HL-60 (cell line): Measurements from ENCODE around the gene MAPK6.

ENCODE experiments used
- DNase-seq, 2 experiments: peaks; one replicate each; pipeline ENCODE4 v3.0.0-alpha.2; 2010 to 2020; ENCODE audit warnings: low read depth in 1 of 2, low spot score in 1 of 2
- H3K27ac ChIP-seq: fragments of 250-450 bp; sonication (Bioruptor Pico); replicated peaks from 2 replicates; pipeline ENCODE4 v1.5.1; 2020; ENCODE audit warnings: mild to moderate bottlenecking, moderate library complexity
- H3K27me3 ChIP-seq: fragments of 250-450 bp; sonication (Bioruptor Pico); 2 replicates; pipeline ENCODE4 v1.5.1; 2021; ENCODE audit warnings: mild to moderate bottlenecking, moderate library complexity; ENCODE audit not compliant: insufficient read depth, poor library complexity, severe bottlenecking
- H3K4me3 ChIP-seq: replicated peaks from 2 replicates; pipeline ENCODE4 v1.5.1; 2011; ENCODE audit warnings: mild to moderate bottlenecking, control low read depth, low read length; ENCODE audit not compliant: insufficient read depth
- GABPA ChIP-seq: IDR thresholded peaks from 2 replicates; pipeline ENCODE4 v1.6.1; 2012; ENCODE audit warnings: low read depth
- POLR2AphosphoS5 ChIP-seq: IDR thresholded peaks from 2 replicates; pipeline ENCODE4 v1.6.1; 2012; ENCODE audit warnings: low read depth
- REST ChIP-seq: IDR thresholded peaks from 2 replicates; pipeline ENCODE4 v1.6.1; 2012; ENCODE audit warnings: low read depth; ENCODE audit not compliant: insufficient replicate concordance
- SPI1 ChIP-seq: IDR thresholded peaks from 2 replicates; pipeline ENCODE4 v1.6.1; 2012; ENCODE audit warnings: low read depth, mild to moderate bottlenecking, borderline replicate concordance
- TF ChIP-seq, protein P1 (sequence below): IDR thresholded peaks from one replicate; pipeline ENCODE4 v1.5.1; 2011; ENCODE audit warnings: low read length, control low read depth, inconsistent platforms; ENCODE audit not compliant: insufficient read depth

The MAPK6 gene

DNA sequence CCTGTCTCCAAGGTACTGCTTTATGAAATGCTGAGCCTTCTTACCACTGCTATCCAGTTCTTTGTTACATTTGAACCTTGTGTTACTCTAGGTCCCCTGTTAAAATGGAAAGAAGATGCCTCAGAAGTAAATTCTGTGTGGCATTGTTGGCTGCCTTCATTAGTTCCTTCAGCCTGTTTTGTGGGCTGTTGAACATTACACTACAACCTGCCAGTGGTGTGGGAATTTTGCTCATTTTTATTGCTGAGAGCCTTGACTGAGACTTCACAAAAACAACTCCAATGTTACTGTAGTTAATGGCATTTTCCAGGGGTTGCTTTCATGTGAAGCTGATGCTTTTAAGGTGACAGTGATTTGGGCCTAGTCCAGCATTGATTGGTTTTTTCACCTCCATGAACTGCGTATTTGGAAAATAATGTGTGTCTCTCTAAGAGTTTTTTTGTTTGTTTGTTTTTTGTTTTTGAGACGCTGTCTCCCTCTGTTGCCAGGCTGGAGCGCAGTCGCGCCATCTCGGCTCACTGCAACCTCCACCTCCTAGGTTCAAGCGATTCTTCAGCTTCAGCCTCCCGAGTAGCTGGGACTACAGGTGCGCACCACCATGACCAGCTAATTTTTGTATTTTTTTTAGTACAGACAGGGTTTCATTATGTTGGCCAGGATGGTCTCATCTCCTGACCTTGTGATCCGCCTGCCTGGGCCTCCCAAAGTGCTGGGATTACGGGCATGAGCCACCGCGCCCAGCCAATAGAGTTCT lies 4.3 kb downstream of the MAPK6 start:
- TF ChIP-seq REST (no peak), POLR2AphosphoS5 (no peak), GABPA (no peak), SPI1 (no peak)
- TF ChIP-seq, protein P1, sequence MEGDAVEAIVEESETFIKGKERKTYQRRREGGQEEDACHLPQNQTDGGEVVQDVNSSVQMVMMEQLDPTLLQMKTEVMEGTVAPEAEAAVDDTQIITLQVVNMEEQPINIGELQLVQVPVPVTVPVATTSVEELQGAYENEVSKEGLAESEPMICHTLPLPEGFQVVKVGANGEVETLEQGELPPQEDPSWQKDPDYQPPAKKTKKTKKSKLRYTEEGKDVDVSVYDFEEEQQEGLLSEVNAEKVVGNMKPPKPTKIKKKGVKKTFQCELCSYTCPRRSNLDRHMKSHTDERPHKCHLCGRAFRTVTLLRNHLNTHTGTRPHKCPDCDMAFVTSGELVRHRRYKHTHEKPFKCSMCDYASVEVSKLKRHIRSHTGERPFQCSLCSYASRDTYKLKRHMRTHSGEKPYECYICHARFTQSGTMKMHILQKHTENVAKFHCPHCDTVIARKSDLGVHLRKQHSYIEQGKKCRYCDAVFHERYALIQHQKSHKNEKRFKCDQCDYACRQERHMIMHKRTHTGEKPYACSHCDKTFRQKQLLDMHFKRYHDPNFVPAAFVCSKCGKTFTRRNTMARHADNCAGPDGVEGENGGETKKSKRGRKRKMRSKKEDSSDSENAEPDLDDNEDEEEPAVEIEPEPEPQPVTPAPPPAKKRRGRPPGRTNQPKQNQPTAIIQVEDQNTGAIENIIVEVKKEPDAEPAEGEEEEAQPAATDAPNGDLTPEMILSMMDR: no peak
- no peak for DNase-seq
- no peak overlapping the region for H3K4me3 ChIP-seq
- no peaks in the 10 kb centered on the region for H3K27me3 ChIP-seq
- no peak overlapping the region for H3K27ac ChIP-seq

DNA sequence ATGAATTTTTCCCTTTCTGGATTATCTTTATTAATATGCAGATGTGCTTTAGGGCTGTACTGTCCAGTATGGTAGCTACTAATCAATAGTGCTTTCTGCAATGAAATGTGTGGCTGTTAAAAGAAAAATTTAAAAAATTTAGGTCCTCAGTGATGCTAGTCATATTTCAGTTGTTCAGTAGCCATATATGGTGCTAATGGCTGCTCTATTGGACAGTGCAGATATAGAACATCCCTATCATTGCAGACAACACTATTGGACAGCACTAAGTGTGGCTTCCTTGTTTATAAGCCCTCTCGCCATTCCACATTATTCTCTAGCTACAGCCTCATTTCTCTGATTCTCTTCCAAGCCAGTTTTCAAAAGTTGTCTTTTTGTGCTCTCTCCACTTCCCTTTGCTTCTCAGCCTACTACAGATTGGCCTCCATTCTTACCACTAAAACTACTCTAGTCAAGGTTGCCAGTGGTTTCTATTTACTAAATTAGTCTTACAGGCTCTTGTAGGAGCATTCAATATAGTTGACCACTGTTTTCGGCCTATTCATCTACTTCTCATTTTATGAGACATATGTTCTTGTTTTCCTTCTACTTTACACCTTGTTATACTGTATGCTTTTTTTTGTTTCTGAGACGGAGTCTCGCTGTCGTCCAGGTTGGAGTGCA lies 9.5 kb downstream of the MAPK6 start:
- DNase-seq: no peak
- no peak overlapping the region for H3K27ac ChIP-seq
- TF ChIP-seq, protein P1: no peak
- TF ChIP-seq POLR2AphosphoS5 (no peak), SPI1 (no peak), REST (no peak), GABPA (no peak)
- H3K4me3 ChIP-seq: no peak overlapping the region
- H3K27me3 ChIP-seq: no peaks in the 10 kb centered on the region

DNA sequence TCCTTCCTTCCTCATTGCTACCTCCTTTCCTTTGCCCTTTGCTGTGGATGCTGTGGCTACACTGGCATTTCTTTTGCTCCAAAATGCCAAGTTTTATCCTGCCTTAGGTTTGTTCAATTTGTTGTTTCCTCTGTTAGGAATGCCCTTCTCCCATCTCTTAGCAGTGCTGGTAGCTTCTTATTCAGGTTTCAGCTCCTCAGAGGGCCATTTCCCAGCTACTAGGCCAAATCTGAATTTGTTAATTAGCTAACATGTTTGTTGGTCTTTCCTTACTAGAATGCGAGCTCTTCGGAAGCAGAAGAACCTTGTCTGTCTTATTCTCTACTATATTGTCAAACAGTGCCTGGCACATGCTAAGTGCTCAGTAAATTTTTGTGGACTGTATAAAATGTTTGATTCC lies 11.0 kb downstream of the MAPK6 start:
- TF ChIP-seq POLR2AphosphoS5: no peak
- no peak for TF ChIP-seq SPI1
- no peak for TF ChIP-seq GABPA
- TF ChIP-seq REST: no peak
- TF ChIP-seq, protein P1: no peak
- no peaks in the 10 kb centered on the region for H3K27me3 ChIP-seq
- no peak for DNase-seq
- H3K27ac ChIP-seq: no peak overlapping the region
- no peak overlapping the region for H3K4me3 ChIP-seq
